PC-9 (cell line): ENCODE results near the gene ADI1. TPM values are rescaled to one million over a fixed set of nuclear protein-coding genes. Genes with fewer than 3 reads are reported as not detected.
"Not testable (repeated sequence)": the region's sequence is repeated elsewhere in the genome, so short reads cannot be mapped to it uniquely, and the experiment has no call there.

Source experiments
- BruUV-seq: library from RNA; stranded (reverse); fragments of 400-500 nt; replicated peaks from 2 replicates; lab custom pipeline; 2021; lab: Mats Ljungman, UMichigan
- CTCF ChIA-PET: fragments of 300-600 bp; sonication (Branson Sonifier 250); formaldehyde crosslinking; loops from one replicate; lab custom pipeline; 2022; ENCODE audit warnings: antibody characterized with exemption; lab: Charles Lee
- POLR2A ChIA-PET: fragments of 300-600 bp; sonication (Branson Sonifier 250); formaldehyde crosslinking; loops from one replicate; lab custom pipeline; 2022; ENCODE audit warnings: antibody characterized with exemption; ENCODE audit not compliant: unreplicated experiment; lab: Charles Lee
- DNase-seq, 2 experiments: peaks; one replicate each; pipeline versions ENCODE4 v3.0.0 to v3.0.0-alpha.2; 2015 to 2022; ENCODE audit warnings: mixed read lengths in 1 of 2
- H2AFZ ChIP-seq: fragments of 200-600 bp; sonication (generic); 2 replicates; pipeline ENCODE4 v1.8.1; 2017; ENCODE audit warnings: antibody characterized with exemption
- H3F3A ChIP-seq: fragments of 200-600 bp; sonication (generic); 2 replicates; pipeline ENCODE4 v1.8.1; 2017; ENCODE audit warnings: antibody characterized with exemption, mild to moderate bottlenecking, low read depth; ENCODE audit not compliant: insufficient read depth
- H3K27ac ChIP-seq: fragments of 200-600 bp; sonication (generic); 2 replicates; pipeline ENCODE4 v1.6.1; 2016; ENCODE audit warnings: mixed run types
- H3K27me3 ChIP-seq: fragments of 200-600 bp; sonication (generic); 2 replicates; pipeline ENCODE4 v1.6.1; 2016; ENCODE audit warnings: low read depth, mixed run types; ENCODE audit not compliant: insufficient read depth
- H3K36me3 ChIP-seq: fragments of 200-600 bp; sonication (generic); 2 replicates; pipeline ENCODE4 v1.6.1; 2016; ENCODE audit warnings: low read depth, mixed run types
- H3K4me1 ChIP-seq: fragments of 200-600 bp; sonication (generic); replicated peaks from 2 replicates; pipeline ENCODE4 v1.6.1; 2016; ENCODE audit warnings: mixed run types; ENCODE audit not compliant: insufficient read depth
- H3K4me2 ChIP-seq: fragments of 200-600 bp; sonication (generic); 2 replicates; pipeline ENCODE4 v1.6.1; 2017; ENCODE audit warnings: mixed run types
- H3K4me3 ChIP-seq: fragments of 200-600 bp; sonication (generic); 2 replicates; pipeline ENCODE4 v1.6.1; 2016; ENCODE audit warnings: mixed run types
- H3K79me2 ChIP-seq: fragments of 200-600 bp; sonication (generic); 2 replicates; pipeline ENCODE4 v1.6.1; 2017; ENCODE audit warnings: low read depth, mixed run types
- H3K9me2 ChIP-seq: fragments of 200-600 bp; sonication (generic); 2 replicates; pipeline ENCODE4 v1.8.1; 2017; ENCODE audit warnings: mild to moderate bottlenecking; ENCODE audit not compliant: insufficient read depth
- H3K9me3 ChIP-seq: fragments of 200-600 bp; sonication (generic); 2 replicates; pipeline ENCODE4 v1.8.1; 2016; ENCODE audit warnings: low read depth; ENCODE audit not compliant: insufficient read depth
- H4K20me1 ChIP-seq: fragments of 200-600 bp; sonication (generic); 2 replicates; pipeline ENCODE4 v1.8.1; 2017; ENCODE audit not compliant: insufficient read depth
- CTCF ChIP-seq: fragments of 200-600 bp; sonication (generic); conservative IDR thresholded peaks from 2 replicates; pipeline ENCODE4 v1.6.1; 2017; ENCODE audit warnings: mixed run types, antibody characterized with exemption, mild to moderate bottlenecking, moderate library complexity
- EZH2 ChIP-seq: fragments of 200-600 bp; sonication (generic); IDR thresholded peaks from 2 replicates; pipeline ENCODE4 v1.8.0; 2017; ENCODE audit warnings: antibody characterized with exemption, low read depth
- intact Hi-C: fragments of 100-400 bp; cut with micrococcal nuclease; formaldehyde crosslinking; loops from one replicate; pipeline ENCODE4 v1.10.0; 2022; ENCODE audit not compliant: unreplicated experiment
- total RNA-seq: library from RNA; stranded (reverse); gene quantifications from 2 replicates; pipeline ENCODE4 v1.2.3, GENCODE V29; 2021

The ADI1 gene
- total RNA-seq, 1 experiment from 2014 or later, result 54.5 TPM

DNA sequence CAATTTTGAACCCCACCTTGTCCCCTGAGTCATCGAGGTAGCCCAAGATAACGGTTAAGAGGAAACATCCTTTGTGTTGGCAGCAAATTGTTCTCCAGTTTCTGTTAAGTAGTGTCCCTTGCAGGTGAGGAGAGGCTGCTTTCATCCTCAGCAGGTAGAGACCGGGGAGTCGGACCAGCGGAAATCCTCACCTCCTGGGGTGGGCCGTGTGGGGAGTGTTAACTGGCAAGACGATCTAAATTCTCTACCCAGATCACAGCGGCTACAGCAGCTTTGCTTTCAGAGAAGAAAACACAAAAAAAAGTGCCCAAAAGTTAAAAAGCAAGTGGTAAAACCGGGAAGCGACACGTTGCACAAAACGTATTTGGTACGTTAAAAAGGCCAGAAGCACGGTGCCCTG is 63.2 kb downstream of the ADI1 start:
- ChIA-PET POLR2A (no interaction called here), CTCF (no interaction called here)
- Histone ChIP-seq H3K79me2 (no peaks in the 10 kb centered on the region), H2AFZ (no peak overlapping the region), H3K9me2 (no peaks in the 10 kb centered on the region), H3K27me3 (no peaks in the 10 kb centered on the region), H3K4me3 (no peak overlapping the region), H3K36me3 (no peaks in the 10 kb centered on the region), H3K4me1 (no peaks in the 10 kb centered on the region), H3F3A (no peaks in the 10 kb centered on the region), H4K20me1 (peaks cover 13% of the 10 kb centered on the region), H3K9me3 (no peaks in the 10 kb centered on the region), H3K4me2 (no peak overlapping the region), H3K27ac (no peak overlapping the region)
- no peak for DNase-seq
- intact Hi-C loops, result no loop called here
- no TSS peak for BruUV-seq
- TF ChIP-seq CTCF, result no peak

DNA sequence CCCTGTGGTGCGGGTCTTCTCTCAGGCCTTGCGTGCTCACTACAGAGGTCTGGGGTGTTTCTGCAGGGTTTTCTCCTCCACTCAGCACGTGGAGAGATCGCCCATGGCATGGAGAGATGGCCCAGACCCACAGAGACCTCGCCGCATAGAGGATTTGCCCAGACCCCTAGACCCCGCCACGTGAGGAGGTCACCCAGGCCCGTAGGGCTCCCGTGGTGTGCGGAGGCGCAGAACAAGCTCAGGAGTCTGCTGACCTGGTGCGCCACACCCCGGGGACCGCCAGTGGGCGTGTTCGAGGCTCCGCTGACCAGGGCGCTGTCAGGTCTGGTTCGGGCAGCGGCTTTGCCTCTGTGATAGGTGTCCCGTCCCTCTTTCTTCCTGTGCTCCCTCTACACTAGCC is 64.5 kb downstream of the ADI1 start:
- ChIA-PET CTCF (no interaction called here), POLR2A (no interaction called here)
- H3K36me3 ChIP-seq, result 0 out of 2 replicates have a peak, but pooled peaks cover 7% of the 10 kb centered on the region
- H3F3A ChIP-seq, result no peaks in the 10 kb centered on the region
- no peak overlapping the region for H3K27ac ChIP-seq
- intact Hi-C loops, result no loop called here
- BruUV-seq, result no TSS peak
- no peak for DNase-seq
- TF ChIP-seq CTCF (no peak), EZH2 (no peak)
- no peaks in the 10 kb centered on the region for H3K4me1 ChIP-seq
- no peaks in the 10 kb centered on the region for H3K27me3 ChIP-seq
- H3K4me2 ChIP-seq, result no peak overlapping the region
- no peaks in the 10 kb centered on the region for H3K79me2 ChIP-seq
- H3K9me2 ChIP-seq, result no peaks in the 10 kb centered on the region
- no peak overlapping the region for H3K4me3 ChIP-seq
- peaks cover 20% of the 10 kb centered on the region for H4K20me1 ChIP-seq
- H3K9me3 ChIP-seq, result no peaks in the 10 kb centered on the region
- no peak overlapping the region for H2AFZ ChIP-seq

- POLR2A ChIA-PET, H3K4me3 ChIP-seq, H3K27me3 ChIP-seq, DNase-seq, H3K9me3 ChIP-seq, H3K79me2 ChIP-seq, CTCF ChIA-PET, H3K4me1 ChIP-seq, intact Hi-C loops, BruUV-seq, H3K9me2 ChIP-seq, H3K27ac ChIP-seq, H3K4me2 ChIP-seq, H3K36me3 ChIP-seq, H2AFZ ChIP-seq, H3F3A ChIP-seq: not testable (repeated sequence)
- H4K20me1 ChIP-seq, result peaks cover 19% of the 10 kb centered on the region
Observed at GRCh38 chr2:3454005-3454404, 65.3 kb downstream of the ADI1 start.
